Measurements from ENCODE around the gene LSM7.

DNA sequence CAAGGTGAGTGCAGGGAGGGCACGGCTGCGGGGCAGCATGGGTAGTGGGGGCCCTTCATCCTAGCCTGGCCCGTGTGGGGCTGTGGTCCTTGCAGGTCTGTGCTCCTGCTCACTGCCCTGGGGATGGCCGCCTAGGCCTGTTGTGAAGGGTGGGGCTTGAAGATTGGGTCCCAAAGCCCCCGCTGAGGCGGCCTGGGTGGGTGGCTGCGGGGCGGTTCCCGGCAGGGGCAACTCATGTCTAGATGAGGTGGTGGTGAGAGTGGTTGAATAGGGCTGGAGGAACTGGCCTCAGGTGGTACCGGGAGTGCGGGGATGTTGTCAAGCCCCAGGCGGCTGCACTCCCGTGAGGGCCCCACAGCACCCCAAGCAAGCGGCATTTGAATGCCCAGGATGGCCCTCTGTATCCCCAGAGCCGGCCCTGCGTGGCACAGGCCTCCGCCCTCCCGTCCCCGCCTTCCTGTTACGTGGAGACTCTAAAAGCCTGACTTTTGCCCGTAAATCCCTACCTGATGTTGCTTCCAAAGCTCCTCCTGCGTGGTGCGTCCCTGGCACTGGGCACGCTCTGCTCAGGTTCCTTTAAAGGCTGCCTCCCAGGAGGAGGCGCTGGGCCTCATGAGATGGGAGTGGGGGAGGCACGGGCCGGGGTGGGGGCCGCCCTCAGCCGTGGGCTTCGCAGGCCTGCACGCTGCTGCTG is 15.1 kb upstream of the LSM7 start:
- TF ChIP-seq POLR2A (IDR thresholded peaks at IDR 0.05; ENCODE audit: low read length): no peak
- TF ChIP-seq GATA1 (IDR thresholded peaks at IDR 0.05; ENCODE audit: low read depth, low read length): no peak

All from erythroblast (primary cell).